Activated T-cell treated with anti-CD3 and anti-CD28 coated beads, Interleukin-2, amount 50 U/mL, for 1 hour (primary cell): ENCODE measurements around the gene ABHD16A.
A peak's percentile ranks its signal among the peaks of the same experiment; 100 is the strongest.
"Not testable (repeated sequence)": the region's sequence is repeated elsewhere in the genome, so short reads cannot be mapped to it uniquely, and the experiment has no call there.

ENCODE experiments used
- DNase-seq: peaks from one replicate; pipeline ENCODE4 v3.0.0-alpha.2; 2020

The ABHD16A gene

DNA sequence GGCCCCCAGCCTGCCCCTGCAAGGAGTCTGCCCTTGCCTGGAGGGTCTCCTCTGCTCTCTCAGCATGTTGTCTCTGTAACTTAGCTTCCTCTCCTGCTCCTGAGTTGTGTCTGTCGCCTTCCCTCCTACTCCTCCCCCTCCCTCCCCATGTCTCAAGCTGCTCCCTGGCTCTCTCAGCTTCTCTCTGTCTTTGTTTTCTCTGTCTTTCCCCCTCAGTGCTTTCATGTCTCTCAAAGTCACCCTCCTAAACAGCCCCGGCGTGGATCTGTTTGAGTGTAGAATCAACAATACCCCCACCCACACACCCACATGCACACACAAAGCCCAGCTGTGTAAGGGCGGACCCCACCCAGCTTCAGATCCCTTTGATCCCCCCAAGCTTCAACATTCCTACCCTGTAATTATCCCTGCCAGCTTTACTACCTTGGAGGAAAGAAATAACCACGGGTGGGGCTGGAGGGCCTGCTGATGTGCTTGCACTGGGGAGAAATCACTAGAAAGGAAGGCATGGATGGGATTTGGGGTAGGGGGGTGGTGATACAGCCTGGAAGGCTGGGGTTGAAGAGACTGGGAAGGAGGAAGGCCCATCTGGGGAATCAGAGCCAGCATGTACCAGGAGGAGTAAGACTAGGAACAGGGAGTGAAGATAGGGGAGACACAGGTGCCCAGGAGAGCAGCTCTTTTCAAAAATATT is 11.0 kb upstream of the ABHD16A start:
- DNase-seq, result no peak

DNA sequence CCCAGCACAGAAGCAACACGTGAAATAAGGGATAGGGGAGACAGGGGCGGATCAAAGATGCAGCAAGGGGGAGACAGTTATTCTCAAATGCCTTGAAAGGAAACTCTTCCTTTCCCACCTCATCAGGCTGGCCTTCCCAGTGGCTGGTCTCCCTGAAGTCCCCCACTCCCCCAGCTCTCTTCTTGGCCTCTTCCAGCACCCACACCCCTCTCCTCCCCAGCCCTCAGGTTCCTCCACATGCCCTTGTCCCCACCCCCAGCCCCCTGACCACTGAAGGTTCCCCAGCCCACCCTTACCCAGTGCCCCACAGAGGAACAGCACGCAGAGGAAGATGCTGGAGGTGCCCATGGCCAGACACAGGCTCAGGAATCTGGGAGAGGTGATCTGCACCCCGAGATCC is 10.3 kb upstream of the ABHD16A start:
- DNase-seq, result no peak

DNA sequence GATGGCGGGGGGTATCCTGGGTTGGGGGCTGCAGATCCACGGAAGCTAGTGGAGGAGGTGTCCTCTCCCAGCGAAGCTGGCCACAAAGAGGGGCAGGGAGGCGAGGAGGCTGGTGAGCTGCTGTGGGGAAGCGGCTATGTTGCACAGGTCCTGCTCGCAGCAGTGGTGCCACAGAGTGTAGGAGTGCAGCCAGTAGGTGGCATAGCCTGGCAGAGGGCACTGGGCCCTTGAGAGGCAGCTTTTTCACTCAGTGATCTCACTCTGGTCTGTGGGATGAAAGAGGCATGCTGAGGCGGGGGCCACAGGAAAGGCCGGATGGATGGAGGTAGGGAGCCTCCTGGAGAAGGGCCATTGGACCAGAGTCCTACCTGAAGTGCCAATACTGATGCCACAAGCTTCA is 9.2 kb upstream of the ABHD16A start:
- DNase-seq, result no peak

DNA sequence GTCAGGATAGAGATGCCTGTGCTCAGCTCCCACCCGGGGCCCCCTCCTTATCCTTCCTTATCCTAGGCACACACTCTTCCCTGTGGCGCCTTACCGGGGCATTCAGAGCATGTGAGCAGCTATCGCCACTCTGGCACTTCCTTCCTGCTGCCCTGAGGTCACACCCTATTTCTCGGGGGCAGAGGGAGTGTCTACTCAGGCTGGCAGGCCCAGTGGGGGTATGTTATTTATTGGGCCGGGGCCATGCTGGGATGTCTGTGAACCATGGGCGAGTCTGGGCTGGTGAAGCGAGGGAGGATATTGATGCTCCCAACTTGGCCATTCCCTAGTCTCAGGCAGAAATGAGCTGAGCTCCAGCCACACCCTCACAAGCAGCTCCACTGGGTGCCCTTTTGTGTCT is 8.1 kb upstream of the ABHD16A start:
- DNase-seq, result no peak

DNA sequence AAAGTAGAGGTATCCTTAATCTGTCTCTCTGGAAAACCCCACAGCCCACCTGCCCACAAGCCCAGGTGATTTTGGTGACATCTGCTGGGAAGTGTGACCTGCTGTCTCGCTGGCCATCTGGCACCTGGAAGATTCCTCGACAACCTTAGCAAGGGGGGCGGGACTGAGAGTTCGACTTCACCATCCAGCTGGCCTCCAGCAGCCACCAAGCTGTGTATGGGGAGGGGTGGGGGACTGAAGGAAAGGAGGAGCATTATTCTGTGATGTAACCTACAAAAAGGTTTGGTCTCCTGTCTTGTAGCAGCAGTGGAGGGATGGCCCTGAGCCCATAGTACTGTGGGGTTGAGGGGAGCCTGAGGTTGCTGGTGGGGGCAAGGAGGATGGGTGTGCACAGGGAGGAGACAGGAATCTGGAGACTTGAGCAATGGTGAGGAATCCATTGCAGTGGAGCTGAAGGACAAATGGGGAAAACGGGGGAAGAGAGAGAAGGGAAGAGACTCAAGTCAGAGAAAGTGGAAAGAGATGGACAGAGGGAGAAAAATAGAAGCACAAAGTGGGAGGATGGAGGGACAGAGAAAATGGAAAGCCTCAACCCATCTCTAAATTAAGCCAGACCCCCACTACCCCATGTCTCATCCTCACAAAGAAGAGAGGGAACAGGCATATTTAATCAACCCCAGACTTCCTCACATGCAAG is 7.5 kb upstream of the ABHD16A start:
- DNase-seq, result no peak

DNA sequence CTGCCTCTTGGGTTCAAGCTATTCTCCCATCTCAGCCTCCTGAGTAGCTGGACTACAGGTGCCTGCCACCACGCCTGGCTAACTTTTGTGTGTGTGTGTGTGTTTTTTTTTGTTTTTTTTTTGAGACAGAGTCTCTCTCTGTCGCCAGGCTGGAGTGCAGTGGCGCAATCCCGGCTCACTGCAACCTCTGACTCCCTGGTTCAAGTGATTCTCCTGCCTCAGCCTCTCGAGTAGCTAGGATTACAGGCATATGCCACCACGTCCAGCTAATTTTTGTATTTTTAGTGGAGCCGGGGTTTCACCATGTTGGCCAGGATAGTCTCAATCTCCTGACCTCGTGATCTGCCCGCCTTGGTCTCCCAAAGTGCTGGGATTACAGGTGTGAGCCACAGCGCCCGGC is 6.0 kb upstream of the ABHD16A start:
- DNase-seq, result not testable (repeated sequence)

DNA sequence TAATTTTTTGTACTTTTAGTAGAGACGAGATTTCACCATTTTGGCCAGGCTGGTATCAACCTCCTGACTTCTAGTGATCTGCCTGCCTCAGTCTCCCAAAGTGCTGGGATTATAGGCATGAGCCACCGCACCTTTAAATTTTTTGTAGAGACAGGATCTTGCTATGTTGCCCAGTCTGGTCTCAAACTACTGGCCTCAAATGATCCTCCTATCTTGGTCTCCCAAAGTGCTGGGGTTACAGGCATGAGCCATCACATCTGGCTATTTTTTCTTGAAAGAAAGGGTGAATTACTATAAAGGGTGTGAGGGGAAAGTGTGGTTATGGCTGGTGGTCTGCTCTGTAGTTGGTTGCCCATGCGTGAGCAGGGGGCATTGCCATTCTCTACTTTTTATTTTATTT is 5.1 kb upstream of the ABHD16A start:
- no peak for DNase-seq

DNA sequence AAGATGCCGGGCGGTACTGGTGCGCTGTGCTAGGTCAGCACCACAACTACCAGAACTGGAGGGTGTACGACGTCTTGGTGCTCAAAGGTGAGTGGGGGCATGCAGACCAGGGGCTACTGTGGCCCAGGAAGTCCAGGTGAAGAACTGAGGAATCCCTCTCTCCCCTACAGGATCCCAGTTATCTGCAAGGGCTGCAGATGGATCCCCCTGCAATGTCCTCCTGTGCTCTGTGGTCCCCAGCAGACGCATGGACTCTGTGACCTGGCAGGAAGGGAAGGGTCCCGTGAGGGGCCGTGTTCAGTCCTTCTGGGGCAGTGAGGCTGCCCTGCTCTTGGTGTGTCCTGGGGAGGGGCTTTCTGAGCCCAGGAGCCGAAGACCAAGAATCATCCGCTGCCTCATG is 4.6 kb upstream of the ABHD16A start:
- no peak for DNase-seq

DNA sequence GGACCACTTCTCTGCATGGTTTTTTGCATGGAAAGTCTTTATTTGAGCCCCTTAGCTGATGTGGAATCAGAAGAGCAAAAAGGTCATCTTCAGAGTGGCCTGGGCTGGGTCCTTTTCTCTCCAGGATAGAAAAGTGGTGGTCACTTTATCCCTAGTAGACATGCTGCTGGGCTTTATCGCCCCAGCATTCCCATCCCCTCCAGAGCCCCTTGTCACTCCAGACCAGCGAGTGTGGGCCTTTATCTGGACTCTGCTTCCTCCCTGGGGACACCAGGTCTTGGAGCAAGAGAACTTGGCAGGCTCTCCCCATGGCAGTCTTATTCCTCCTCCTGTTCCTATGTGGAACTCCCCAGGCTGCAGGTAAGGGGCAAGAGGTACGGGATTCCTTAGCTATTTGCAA is 3.5 kb upstream of the ABHD16A start, which contains the start of gene LY6G6F:
TSS of gene LY6G6F (plus strand) at position 268 of the 400 bp plus-strand sequence. CDS start at position 309, 41 bp downstream.
- no peak for DNase-seq

DNA sequence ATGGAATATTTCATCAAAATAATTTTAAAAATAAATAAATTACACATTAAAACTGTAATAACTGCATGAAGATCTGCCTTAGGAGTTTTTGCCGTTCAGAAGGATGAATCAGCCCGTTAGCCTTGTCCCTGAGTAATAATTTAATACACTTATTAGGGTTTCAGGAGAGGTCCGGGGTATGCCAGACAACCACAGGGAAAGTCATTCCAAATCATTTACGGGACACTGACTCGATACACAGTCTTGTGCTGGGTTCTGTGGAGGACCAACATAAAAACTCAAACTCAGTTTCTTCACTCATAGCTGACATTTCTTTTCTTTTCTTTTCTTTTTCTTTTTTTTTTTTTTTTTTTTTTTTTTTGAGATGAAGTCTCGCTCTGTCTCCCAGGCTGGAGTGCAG is 2.8 kb upstream of the ABHD16A start:
- DNase-seq, result no peak

DNA sequence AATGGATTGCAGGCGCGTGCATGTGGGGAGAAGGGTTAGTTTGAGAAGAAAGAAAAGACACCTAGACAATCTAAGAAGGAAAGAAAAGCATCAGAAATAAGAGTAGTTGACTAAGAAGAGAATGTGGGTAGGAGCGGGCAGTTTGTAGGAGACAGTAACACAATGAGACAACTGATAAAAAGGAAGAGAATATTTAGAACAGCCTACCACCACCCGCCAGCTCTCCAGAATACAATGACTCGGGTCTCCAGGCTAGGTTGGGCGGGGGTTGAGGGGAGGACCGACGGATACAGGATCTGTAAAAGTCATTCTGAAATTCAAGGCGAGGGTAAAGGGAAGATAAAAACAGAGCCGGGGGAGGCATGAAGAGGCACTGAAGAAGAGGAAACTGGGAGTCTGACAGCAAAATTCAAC is 712 bp downstream of the ABHD16A start:
- DNase-seq, result no peak

DNA sequence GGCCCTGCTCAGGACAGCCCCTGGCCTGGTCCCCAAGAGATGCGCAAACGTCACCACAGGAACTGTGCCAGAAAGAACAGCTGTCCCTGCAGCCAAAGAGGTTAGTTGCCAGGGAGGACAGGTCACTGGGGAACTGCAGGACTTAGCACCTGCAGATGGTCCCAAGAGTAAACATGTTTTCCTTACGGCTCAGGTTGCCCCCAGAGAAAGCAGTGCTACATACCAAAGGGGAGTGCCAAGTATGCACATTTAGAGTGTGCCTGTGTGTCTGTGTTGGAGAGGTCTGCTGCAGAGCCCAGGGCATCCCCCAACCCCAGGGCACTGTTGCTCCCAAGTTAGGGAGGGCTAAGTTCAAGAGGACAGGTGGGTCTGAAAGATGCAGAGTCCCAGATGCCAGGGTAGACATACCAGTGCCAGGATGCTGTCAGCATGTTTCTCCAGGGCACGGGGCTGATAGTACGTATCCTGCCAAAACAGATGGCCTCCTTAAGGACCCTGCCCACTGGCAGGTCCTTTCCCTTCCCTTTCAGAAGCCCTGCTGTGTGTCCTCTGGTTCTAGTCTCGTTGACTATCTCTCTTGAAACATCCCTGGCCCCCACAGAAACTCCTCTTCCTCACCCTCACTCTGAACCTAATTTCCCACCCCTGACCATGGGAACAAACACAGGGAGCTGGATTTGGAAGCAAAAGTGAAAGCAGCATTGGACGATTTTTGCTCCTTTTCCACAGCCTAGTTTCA is 1.3 kb downstream of the ABHD16A start:
- no peak for DNase-seq

DNA sequence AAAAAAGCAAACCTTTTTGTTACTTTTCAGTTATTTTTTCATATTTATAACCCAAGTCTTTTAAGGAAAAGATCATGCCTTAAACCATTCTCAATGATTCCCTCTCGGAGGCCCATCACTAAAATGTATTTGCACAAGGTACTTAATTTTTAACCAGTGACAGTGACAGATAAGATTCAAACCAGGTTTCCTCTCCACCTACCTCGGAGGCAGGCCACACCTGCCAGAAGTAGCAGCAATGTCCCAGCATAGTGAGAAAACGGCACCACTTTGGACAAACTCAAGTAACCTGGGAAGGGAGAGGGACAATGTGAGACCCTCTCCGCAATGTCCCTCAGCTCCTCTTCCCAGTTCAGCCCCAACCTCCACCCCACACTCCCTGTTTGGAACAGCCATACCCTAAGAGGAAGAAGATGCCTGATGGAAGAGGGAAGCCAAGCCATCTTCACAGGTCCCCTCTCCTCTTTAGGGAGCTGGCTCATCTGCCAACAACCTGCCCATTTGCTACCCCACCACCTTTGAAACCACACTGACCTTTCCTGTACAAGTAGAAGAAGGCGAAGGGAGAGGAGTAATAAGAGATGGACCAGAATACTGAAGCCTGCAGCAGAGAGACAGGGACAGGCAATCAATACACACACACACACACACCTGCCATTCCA is 2.3 kb downstream of the ABHD16A start:
- DNase-seq, result no peak

DNA sequence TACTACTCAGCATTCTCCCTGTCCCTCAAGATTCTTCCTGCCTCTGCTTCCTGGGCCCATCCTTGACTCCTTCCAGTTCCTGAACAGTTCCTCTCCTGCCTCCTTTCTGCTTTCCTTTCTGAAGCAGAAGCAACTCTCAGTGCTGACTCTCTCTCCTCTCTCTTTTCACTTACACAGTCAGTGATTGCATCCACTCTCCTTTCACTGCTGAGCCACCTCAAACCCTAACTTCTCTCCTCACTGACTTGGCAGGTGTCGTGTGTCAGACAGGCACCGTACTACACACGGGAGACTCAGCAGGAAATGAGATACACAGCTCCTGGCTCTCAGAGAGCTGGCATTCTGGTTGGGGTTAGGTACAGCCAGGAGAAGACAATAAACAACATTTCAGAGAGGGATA is 5.6 kb downstream of the ABHD16A start:
- no peak for DNase-seq

DNA sequence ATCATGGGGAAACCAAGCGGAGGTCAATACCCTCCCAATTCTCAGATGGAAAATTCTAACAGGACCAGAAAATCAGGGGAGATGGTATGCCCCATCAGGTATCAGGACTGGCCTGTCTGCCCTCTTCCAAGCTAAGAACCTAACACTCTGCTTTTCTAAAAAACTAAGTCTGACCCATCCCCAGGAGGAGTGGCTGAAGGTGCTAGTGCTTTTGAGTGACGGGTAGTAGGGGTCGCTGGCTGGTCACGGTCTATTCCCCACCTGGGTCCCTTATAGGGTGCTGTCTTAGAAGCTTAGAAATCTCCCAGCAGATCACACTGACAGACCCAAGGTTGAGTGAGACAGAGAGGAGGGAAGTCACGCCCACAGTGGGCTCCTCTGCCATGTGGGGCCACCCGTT is 9.6 kb downstream of the ABHD16A start:
- no peak for DNase-seq

DNA sequence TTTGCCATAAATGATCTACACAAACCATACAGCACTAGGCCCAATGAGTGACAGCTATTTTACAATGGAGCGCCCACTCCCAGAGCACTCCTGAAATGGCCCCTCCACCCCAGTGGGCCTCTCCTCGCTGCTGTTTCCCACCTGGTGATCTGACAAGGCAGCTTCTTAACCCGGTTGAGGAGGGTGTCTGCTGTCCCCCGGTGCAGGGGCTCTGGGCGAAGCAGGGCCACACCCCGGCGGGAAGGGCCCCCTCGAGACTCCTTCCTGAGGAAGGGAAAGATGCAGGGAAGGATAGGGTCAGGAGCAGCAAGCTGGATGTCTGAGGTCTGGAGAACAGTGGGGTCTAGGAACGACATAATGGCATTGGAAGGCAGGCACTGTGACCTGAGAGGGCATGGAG is 10.2 kb downstream of the ABHD16A start:
- no peak for DNase-seq

DNA sequence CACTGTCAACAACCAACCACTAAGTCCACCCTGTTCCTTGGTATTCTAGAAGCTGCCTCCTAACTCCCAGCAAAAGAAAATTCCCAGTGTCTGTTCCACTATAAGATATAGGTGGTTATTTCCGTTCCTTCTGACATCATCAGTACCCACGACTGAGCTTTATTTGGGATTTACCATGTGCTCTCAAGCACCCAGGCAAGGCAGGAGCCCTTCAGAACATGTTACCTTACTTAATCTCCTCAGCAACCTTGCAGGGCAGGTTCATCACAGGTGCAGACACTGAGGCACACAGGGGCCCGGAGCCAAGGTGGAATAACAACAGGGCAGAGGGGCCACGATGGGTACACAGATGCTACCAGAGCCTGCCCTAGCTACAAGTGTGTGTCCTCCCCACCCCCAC is 10.8 kb downstream of the ABHD16A start:
- no peak for DNase-seq

DNA sequence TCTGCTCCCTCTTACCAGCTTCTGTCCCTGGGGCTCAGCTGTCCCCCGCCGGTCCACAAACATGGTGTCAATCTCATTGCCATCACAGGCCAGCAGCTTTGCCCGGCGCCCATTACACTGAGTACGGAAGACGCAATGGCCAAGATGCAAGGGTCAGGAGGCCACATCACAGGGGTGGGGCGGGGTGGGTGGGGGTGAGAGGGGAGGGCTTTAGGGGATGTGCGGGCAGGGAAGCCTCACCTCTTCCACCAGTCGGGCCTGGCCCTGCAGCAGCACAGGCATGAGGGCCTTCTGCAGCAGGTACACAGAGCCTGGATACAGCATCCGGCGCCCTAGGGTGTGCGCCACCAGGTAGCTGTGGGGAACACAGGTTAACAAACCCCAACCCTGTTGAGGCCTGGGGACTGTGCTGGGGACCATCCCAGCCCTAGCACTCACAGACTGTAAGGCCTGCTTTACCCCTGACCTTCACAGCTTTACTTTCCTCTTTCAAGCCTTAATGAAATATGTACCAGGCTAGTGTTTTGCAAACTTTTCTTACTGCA is 11.5 kb downstream of the ABHD16A start:
- DNase-seq, result no peak

DNA sequence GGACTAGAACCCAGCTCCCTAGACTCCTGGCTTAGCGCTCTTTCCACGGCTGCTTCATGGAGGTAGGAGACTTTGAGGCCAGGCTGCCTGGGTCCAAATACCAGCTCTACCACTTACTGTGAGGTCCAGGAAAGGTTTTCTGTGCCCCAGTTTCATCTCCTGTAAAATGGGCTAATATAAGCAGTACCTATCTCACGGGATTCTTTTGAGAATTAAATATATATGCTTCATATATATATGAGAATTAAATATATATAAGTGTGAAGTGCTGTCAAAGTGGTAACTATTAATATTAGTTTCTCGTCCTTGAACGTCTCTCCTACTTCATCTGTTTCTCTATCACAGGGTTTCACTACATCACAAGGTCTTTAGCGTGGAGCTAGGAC is 12.1 kb downstream of the ABHD16A start:
- DNase-seq, result no peak

DNA sequence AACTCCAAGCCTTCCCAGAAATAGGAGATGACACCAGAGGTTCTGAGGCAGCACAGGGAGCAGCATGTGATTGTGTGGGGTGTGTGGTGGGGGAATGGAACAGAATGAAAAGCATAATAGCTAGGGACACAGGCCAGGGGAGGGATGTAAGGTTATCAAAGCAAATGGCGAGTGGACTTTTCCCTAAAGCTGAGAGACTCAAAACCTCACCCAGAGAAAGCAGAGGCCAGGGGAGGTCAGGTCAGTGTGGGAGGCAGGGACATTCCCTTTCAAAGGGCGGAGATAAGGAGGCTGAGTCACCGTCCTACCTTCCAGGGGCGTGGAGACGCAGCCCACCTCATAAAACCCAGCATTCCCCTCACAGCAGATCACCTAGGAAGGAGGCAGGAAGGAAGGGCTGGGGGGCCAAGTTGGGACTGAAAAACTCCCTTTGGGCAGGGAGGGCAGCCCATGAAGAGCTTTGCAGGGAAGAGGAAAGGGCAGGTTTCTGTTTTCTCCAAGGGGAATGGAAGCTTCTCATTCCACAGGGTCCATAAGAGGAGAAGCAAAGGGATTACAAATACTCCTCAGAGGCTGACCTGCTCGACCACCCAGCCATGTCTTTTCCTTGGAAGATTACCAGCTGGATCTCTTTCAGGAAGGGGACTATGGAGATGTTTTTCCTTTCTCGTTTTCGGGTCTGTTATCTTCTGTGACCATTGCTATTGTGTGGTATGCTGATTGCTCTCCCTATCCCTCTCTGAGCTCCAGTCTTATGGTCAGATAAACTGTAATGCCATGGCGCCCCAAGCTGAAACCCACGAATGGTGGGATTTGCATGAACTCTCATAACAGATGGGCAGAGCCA is 12.7 kb downstream of the ABHD16A start:
- DNase-seq, result no peak

DNA sequence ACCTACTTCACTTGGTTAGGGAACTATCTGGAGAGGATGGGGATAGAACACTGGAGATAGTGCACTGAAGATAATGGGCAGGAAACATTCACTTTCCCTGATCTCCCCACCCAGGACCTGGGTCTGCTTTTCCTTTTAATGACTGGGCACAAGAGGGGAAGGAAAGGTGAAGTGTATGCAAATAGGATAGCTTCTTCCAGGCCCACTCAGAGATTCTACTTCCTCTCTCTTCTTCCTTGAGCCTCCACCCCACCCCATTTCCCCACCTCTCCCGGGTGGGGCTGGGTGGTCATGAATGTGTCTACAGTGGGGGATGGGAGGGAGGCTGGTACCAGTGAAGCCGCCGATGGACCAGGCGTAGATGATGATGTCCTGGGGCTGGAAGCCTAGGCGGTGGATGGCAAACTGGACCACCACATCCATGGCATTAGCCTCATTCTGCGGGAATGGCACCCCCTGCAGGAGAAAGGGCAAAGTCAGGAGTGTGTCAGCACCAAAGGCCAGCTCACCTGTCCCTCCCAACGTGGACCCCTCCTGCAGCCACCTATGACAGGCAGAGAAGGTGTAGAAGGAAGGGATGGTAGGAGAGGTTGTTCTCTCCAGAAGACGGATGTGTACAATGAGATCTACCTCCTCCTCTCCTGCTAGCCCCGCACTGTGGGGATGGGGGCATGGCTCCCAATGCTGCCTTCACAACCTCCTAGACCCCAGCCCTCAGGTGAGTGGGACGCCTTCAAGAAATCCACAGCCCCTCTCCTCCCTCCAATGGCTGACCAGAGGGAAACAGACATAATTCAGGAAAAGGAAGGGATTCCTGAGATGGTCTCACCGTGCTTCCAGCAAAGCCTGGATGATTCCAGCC is 13.6 kb downstream of the ABHD16A start:
- DNase-seq, result peak; percentile 35
